Suprapubic skin (tissue), 3 donors: ENCODE measurements around the gene CLCN5.

Experiments used
- EP300 ChIP-seq: sonication (generic); formaldehyde crosslinking; IDR thresholded peaks from one replicate; pipeline ENCODE4 v1.6.1; 2017; ENCODE audit warnings: antibody characterized with exemption
- POLR2A ChIP-seq, 2 donors: fragments of 450-650 bp; IDR thresholded peaks; one replicate each; pipeline ENCODE4 v1.6.1; 2017; ENCODE audit warnings: antibody characterized with exemption in 2 of 2, mild to moderate bottlenecking in 2 of 2, moderate library complexity in 2 of 2
- TF ChIP-seq, protein P1 (sequence below), 2 donors: fragments of 200-600 bp in 1 of 2; fragments of 450-650 bp in 1 of 2; sonication (generic) in 1 of 2; IDR thresholded peaks; one replicate each; pipeline ENCODE4 v1.5.1; 2016 to 2019; ENCODE audit warnings: antibody characterized with exemption in 2 of 2, mild to moderate bottlenecking in 1 of 2, moderate library complexity in 1 of 2

- TF ChIP-seq POLR2A (IDR thresholded peaks at IDR 0.05), result no peak
- TF ChIP-seq, protein P1, sequence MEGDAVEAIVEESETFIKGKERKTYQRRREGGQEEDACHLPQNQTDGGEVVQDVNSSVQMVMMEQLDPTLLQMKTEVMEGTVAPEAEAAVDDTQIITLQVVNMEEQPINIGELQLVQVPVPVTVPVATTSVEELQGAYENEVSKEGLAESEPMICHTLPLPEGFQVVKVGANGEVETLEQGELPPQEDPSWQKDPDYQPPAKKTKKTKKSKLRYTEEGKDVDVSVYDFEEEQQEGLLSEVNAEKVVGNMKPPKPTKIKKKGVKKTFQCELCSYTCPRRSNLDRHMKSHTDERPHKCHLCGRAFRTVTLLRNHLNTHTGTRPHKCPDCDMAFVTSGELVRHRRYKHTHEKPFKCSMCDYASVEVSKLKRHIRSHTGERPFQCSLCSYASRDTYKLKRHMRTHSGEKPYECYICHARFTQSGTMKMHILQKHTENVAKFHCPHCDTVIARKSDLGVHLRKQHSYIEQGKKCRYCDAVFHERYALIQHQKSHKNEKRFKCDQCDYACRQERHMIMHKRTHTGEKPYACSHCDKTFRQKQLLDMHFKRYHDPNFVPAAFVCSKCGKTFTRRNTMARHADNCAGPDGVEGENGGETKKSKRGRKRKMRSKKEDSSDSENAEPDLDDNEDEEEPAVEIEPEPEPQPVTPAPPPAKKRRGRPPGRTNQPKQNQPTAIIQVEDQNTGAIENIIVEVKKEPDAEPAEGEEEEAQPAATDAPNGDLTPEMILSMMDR (IDR thresholded peaks at IDR 0.05), result no peak
- no peak for TF ChIP-seq EP300
These were observed 2.8 kb downstream of the CLCN5 start for GRCh38 chrX:49925176-49925575.
